GM13976 (cell line): Measurements from ENCODE around the gene ZMYM2.

Experiments used
- DNase-seq: peaks from one replicate; pipeline ENCODE4 v3.0.0; 2012; ENCODE audit warnings: low spot score
- in situ Hi-C: fragments of 300-500 bp; cut with MboI; formaldehyde crosslinking; loops from one replicate; pipeline ENCODE4 v1.12.0; 2022; ENCODE audit warnings: low sequenced_read_pairs, mixed read lengths, inconsistent platforms; ENCODE audit not compliant: unreplicated experiment
- TF ChIP-seq, protein P1 (sequence below): IDR thresholded peaks from 2 replicates; pipeline ENCODE4 v1.5.1; 2012; ENCODE audit warnings: borderline replicate concordance, mild to moderate bottlenecking; ENCODE audit not compliant: insufficient read depth; ENCODE audit errors: extremely low read depth, missing control alignments, control extremely low read depth

ZMYM2 gene

GRCh38 chr13:20109037-20109436 lies 150.5 kb downstream of the ZMYM2 start:
- in situ Hi-C loops: no loop called here
- DNase-seq: no peak
- TF ChIP-seq, protein P1, sequence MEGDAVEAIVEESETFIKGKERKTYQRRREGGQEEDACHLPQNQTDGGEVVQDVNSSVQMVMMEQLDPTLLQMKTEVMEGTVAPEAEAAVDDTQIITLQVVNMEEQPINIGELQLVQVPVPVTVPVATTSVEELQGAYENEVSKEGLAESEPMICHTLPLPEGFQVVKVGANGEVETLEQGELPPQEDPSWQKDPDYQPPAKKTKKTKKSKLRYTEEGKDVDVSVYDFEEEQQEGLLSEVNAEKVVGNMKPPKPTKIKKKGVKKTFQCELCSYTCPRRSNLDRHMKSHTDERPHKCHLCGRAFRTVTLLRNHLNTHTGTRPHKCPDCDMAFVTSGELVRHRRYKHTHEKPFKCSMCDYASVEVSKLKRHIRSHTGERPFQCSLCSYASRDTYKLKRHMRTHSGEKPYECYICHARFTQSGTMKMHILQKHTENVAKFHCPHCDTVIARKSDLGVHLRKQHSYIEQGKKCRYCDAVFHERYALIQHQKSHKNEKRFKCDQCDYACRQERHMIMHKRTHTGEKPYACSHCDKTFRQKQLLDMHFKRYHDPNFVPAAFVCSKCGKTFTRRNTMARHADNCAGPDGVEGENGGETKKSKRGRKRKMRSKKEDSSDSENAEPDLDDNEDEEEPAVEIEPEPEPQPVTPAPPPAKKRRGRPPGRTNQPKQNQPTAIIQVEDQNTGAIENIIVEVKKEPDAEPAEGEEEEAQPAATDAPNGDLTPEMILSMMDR: no peak

DNA sequence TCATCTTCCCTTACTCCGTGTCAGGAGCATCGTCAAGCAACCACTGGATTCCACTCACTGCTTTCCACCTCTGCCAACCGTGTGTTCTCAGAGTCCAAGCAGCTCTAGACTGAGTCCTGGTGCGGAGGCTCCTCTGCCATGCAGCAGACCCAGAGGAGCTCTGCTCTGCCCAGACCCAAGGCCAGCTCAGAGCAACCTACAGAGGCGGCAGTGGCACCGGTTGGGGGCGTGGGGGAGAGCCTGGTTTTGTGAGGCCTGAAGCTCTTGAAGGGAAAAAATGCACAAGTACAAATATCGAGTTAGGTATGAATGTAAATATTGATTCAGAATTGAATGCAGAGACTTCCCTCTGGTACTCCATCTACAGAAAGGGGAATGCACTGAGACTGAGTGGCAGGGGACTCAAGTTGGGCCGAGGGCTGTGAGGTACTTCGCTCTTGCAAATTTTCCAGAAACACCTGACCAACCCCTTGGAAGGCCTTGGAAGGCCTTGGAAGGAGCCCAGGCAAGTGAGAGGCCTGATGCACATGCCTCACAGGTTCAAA lies 155.6 kb downstream of the ZMYM2 start:
- TF ChIP-seq, protein P1: no peak
- no peak for DNase-seq
- in situ Hi-C loops: no loop called here

DNA sequence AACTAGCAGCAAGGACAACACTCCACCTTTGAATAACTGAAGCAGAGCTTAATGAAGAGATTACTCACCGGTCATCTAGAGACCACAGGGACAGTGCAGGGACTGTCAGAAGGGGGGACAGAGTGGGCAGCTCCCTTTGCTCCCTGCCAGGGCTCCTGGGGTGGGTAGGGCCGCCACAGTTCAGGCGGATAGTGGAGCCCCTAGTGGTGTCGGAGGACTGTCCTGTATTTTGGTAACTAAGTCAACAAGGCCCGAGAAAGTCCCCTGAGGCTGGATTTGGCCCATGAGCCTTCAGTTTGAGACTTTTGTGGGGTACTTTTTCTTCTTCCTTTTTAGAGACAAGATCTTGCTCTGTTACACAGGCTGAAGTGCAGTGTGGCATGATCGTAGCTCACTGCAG lies 157.7 kb downstream of the ZMYM2 start:
- in situ Hi-C loops: no loop called here
- no peak for DNase-seq
- TF ChIP-seq, protein P1: no peak

GRCh38 chr13:20118268-20119140 lies 160.0 kb downstream of the ZMYM2 start:
- DNase-seq: peak; percentile 40
- TF ChIP-seq, protein P1: no peak
- in situ Hi-C loops: no loop called here

DNA sequence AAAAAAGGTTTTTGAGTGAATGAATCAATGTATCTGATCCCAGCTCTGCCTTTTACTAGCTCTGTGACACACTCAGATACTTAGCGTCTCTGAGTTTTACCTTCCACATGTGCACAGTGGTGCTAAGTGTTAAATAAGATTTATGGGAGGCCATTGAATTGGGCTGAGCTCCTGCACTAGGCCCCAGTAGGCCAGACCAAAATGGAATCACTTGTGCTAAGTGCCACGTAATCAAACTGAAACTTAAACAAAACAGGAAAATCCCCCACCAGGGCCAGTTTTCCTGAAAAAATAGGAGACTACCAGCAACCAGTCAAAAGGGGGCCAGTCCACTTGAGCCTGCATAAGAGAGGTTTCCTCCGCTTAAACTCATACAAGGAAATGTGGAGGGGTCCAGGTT lies 161.4 kb downstream of the ZMYM2 start:
- in situ Hi-C loops: no loop called here
- TF ChIP-seq, protein P1: no peak
- DNase-seq: no peak

- TF ChIP-seq, protein P1: no peak
- in situ Hi-C loops: no loop called here
Measured at GRCh38 chr13:20121159-20121525, 162.6 kb downstream of the ZMYM2 start.

More at GRCh38 chr13:20121159-20121525, 162.6 kb downstream of the ZMYM2 start:
- DNase-seq: no peak
